Measurements from ENCODE around the gene ATP6AP1. TPM values are rescaled to one million over a fixed set of nuclear protein-coding genes. Genes with fewer than 3 reads are reported as not detected.

ATP6AP1 gene
- total and polyA plus RNA-seq, 2 donors (not counting 1 experiment from before 2014, with no cell fraction given) = 47.1 to 57.7 TPM

DNA sequence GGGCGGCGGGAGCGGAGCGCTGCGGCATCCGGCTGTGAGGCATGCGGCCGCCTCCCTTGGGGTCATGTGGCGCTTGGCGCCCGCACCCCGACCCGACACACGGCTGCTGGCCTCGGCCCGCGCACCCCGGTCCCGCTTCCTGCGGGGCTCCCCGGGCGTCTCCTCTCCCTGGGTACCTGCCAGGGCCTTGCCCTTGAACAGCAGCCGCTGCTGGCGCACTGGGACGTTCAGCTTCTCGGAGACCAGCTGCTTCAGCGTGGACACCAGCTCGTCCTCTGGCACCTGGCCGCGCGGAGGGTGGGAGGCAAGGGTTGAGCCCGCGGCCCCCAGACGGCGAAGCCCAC, 57.5 kb downstream of the ATP6AP1 start:
- TF ChIP-seq CTCF (IDR thresholded peaks at IDR 0.05) (no peak), EZH2 (IDR thresholded peaks at IDR 0.05; ENCODE audit: borderline replicate concordance, insufficient read depth, low read depth, low read length, poor library complexity, severe bottlenecking) (no peak)
- peaks cover 0 to 13% of the 10 kb centered on the region in 2 experiments for H3K36me3 ChIP-seq (replicated peaks in 1 of 2; ENCODE audit: control extremely low read depth in 1 of 2, control insufficient read depth in 1 of 2, extremely low read depth in 1 of 2, insufficient read depth in 2 of 2, low read length in 1 of 2)
- H2AFZ ChIP-seq (ENCODE audit: insufficient read depth, low read depth, low read length, poor library complexity, severe bottlenecking) = peak overlapping the region; percentile 38
- Mint-ChIP-seq H3K27me3 (no peaks in the 10 kb centered on the region), H3K27ac (no peak overlapping the region), H3K4me1 (peaks cover 26% of the 10 kb centered on the region), H3K4me3 (no peak overlapping the region), H3K9me3 (ENCODE audit: insufficient read depth) (no peaks in the 10 kb centered on the region)
- H3K27me3 ChIP-seq (replicated peaks in 1 of 4; ENCODE audit: control extremely low read depth in 1 of 4, control insufficient read depth in 3 of 4, insufficient read depth in 4 of 4, low read length in 3 of 4) = no peaks in the 10 kb centered on the region
- intact Hi-C loops (cut with micrococcal nuclease) = no loop called here
- DNase-seq (peak; percentile 51), ATAC-seq (ENCODE audit: low read depth) (no peak)
- peak overlapping the region in 4 of 5 experiments; percentile 47 to 67 (median 60) for H3K4me3 ChIP-seq (ENCODE audit: control extremely low read depth in 1 of 5, extremely low read depth in 1 of 5, insufficient read depth in 1 of 5, low read depth in 2 of 5, low read length in 4 of 5)
- H3K4me2 ChIP-seq (replicated peaks; ENCODE audit: low read depth, low read length, poor library complexity, severe bottlenecking) = peak overlapping the region; percentile 82
- peaks cover 20% of the 10 kb centered on the region for H3K79me2 ChIP-seq (ENCODE audit: control insufficient read depth, insufficient read depth, low read length)
- H4K20me1 ChIP-seq (ENCODE audit: control insufficient read depth, insufficient read depth, low read length, poor library complexity, severe bottlenecking) = no peaks in the 10 kb centered on the region
- ChIA-PET CTCF (interaction anchor here (1.9 to 2.7 kb wide), 2 partner anchors 41 to 57 kb away, joined by 4 to 12 read pairs; partner anchors contain the start of gene ATP6AP1), POLR2A (interaction anchor here (0.6 to 1.4 kb wide), 3 partner anchors 30 to 80 kb away, joined by 4 to 6 read pairs (median 5); partner anchors contain the start of gene FAM3A)
- H3K9ac ChIP-seq (ENCODE audit: low read length) = peak overlapping the region; percentile 68
- peaks cover 5 to 37% of the 10 kb centered on the region in 2 donors for H3K4me1 ChIP-seq (ENCODE audit: control insufficient read depth in 2 of 2, insufficient read depth in 2 of 2, low read length in 2 of 2)
- peak overlapping the region in 1 of 2 donors; percentile 55 for H3K27ac ChIP-seq (ENCODE audit: low read length in 2 of 2)
- H3K9me3 ChIP-seq (ENCODE audit: control extremely low read depth in 1 of 3, control insufficient read depth in 2 of 3, insufficient read depth in 1 of 3, low read length in 2 of 3) = no peaks in the 10 kb centered on the region
- 0% methylated on average over 35 of the region's 35 CpGs for WGBS (ENCODE audit: insufficient coverage)

Small RNA genes within 50 kb of the gene (small RNA-seq; reads per million reads assigned to genes)
- not detected for gene MIR6858 (ENCODE audit: insufficient read length, low read depth, low replicate concordance)
- not detected for gene SNORA70 (ENCODE audit: insufficient read length, low read depth, low replicate concordance)

Other genes starting within 250 kb of the ATP6AP1 start
- not detected in 2 replicates for gene OPN1MW, start 246.1 kb upstream of the ATP6AP1 start, total RNA-seq
- not detected in 2 replicates for gene OPN1MW, start 246.1 kb upstream of the ATP6AP1 start, polyA plus RNA-seq
- gene OPN1MW2, start 208.9 kb upstream of the ATP6AP1 start, total RNA-seq = not detected in 2 replicates
- not detected in 2 replicates for gene OPN1MW2, start 208.9 kb upstream of the ATP6AP1 start, polyA plus RNA-seq
- gene OPN1MW3, start 171.1 kb upstream of the ATP6AP1 start, total RNA-seq = not detected in 2 replicates
- not detected in 2 replicates for gene OPN1MW3, start 171.1 kb upstream of the ATP6AP1 start, polyA plus RNA-seq
- not detected in 2 replicates for gene TEX28, start 133.6 kb upstream of the ATP6AP1 start, total RNA-seq
- gene TEX28, start 133.6 kb upstream of the ATP6AP1 start, polyA plus RNA-seq = not detected in 2 replicates
- 0.22 and 0.96 TPM in 2 replicates for gene TKTL1, start 132.9 kb upstream of the ATP6AP1 start, total RNA-seq
- 0.18 and 0.37 TPM in 2 replicates for gene TKTL1, start 132.9 kb upstream of the ATP6AP1 start, polyA plus RNA-seq
- 510 and 523 TPM in 2 replicates for gene FLNA, start 54.0 kb upstream of the ATP6AP1 start, total RNA-seq
- gene FLNA, start 54.0 kb upstream of the ATP6AP1 start, polyA plus RNA-seq = 281 and 342 TPM in 2 replicates
- 67.2 and 81.7 TPM in 2 replicates for gene EMD, start 49.4 kb upstream of the ATP6AP1 start, total RNA-seq
- gene EMD, start 49.4 kb upstream of the ATP6AP1 start, polyA plus RNA-seq = 132 and 156 TPM in 2 replicates
- gene RPL10, start 30.3 kb upstream of the ATP6AP1 start, total RNA-seq = 3,946 and 4,073 TPM in 2 replicates
- gene RPL10, start 30.3 kb upstream of the ATP6AP1 start, polyA plus RNA-seq = 9,737 and 16,482 TPM in 2 replicates
- 24.6 TPM in 2 replicates for gene DNASE1L1, start 19.4 kb upstream of the ATP6AP1 start, total RNA-seq
- gene DNASE1L1, start 19.4 kb upstream of the ATP6AP1 start, polyA plus RNA-seq = 30.4 and 49.2 TPM in 2 replicates
- gene TAFAZZIN, start 17.1 kb upstream of the ATP6AP1 start, total RNA-seq = 117 and 118 TPM in 2 replicates
- 224 and 241 TPM in 2 replicates for gene TAFAZZIN, start 17.1 kb upstream of the ATP6AP1 start, polyA plus RNA-seq
- 194 and 199 TPM in 2 replicates for gene GDI1, start 8.5 kb downstream of the ATP6AP1 start, total RNA-seq
- gene GDI1, start 8.5 kb downstream of the ATP6AP1 start, polyA plus RNA-seq = 311 and 436 TPM in 2 replicates
- 70.4 and 79.8 TPM in 2 replicates for gene FAM50A, start 15.5 kb downstream of the ATP6AP1 start, total RNA-seq
- gene FAM50A, start 15.5 kb downstream of the ATP6AP1 start, polyA plus RNA-seq = 44.5 and 60.0 TPM in 2 replicates
- 114 and 120 TPM in 2 replicates for gene PLXNA3, start 29.6 kb downstream of the ATP6AP1 start, total RNA-seq
- 50.5 and 68.6 TPM in 2 replicates for gene PLXNA3, start 29.6 kb downstream of the ATP6AP1 start, polyA plus RNA-seq
- 17.0 and 19.3 TPM in 2 replicates for gene LAGE3, start 50.6 kb downstream of the ATP6AP1 start, total RNA-seq
- gene LAGE3, start 50.6 kb downstream of the ATP6AP1 start, polyA plus RNA-seq = 13.6 and 19.9 TPM in 2 replicates
- gene UBL4A, start 57.9 kb downstream of the ATP6AP1 start, total RNA-seq = 23.3 and 29.5 TPM in 2 replicates
- gene UBL4A, start 57.9 kb downstream of the ATP6AP1 start, polyA plus RNA-seq = 7.7 and 13.1 TPM in 2 replicates
- 16.7 and 17.9 TPM in 2 replicates for gene SLC10A3, start 62.0 kb downstream of the ATP6AP1 start, total RNA-seq
- gene SLC10A3, start 62.0 kb downstream of the ATP6AP1 start, polyA plus RNA-seq = 26.6 and 36.9 TPM in 2 replicates
- 39.6 and 43.3 TPM in 2 replicates for gene FAM3A, start 87.6 kb downstream of the ATP6AP1 start, total RNA-seq
- gene FAM3A, start 87.6 kb downstream of the ATP6AP1 start, polyA plus RNA-seq = 59.4 and 61.1 TPM in 2 replicates
- gene G6PD, start 118.2 kb downstream of the ATP6AP1 start, total RNA-seq = 57.2 and 61.2 TPM in 2 replicates
- 64.4 and 66.0 TPM in 2 replicates for gene G6PD, start 118.2 kb downstream of the ATP6AP1 start, polyA plus RNA-seq
- 65.1 and 72.0 TPM in 2 replicates for gene IKBKG, start 118.9 kb downstream of the ATP6AP1 start, total RNA-seq
- gene IKBKG, start 118.9 kb downstream of the ATP6AP1 start, polyA plus RNA-seq = 43.9 and 46.7 TPM in 2 replicates
- not detected in 2 replicates for gene CTAG1A, start 156.5 kb downstream of the ATP6AP1 start, total RNA-seq
- not detected in 2 replicates for gene CTAG1A, start 156.5 kb downstream of the ATP6AP1 start, polyA plus RNA-seq
- not detected in 2 replicates for gene CTAG1B, start 190.6 kb downstream of the ATP6AP1 start, total RNA-seq
- 0.09 TPM in 1 of 2 replicates, not detected in the other for gene CTAG1B, start 190.6 kb downstream of the ATP6AP1 start, polyA plus RNA-seq
- gene CTAG2, start 224.9 kb downstream of the ATP6AP1 start, total RNA-seq = not detected in 2 replicates
- gene CTAG2, start 224.9 kb downstream of the ATP6AP1 start, polyA plus RNA-seq = not detected in 2 replicates